Measurements from ENCODE around the gene WDR5.

Gene WDR5

DNA sequence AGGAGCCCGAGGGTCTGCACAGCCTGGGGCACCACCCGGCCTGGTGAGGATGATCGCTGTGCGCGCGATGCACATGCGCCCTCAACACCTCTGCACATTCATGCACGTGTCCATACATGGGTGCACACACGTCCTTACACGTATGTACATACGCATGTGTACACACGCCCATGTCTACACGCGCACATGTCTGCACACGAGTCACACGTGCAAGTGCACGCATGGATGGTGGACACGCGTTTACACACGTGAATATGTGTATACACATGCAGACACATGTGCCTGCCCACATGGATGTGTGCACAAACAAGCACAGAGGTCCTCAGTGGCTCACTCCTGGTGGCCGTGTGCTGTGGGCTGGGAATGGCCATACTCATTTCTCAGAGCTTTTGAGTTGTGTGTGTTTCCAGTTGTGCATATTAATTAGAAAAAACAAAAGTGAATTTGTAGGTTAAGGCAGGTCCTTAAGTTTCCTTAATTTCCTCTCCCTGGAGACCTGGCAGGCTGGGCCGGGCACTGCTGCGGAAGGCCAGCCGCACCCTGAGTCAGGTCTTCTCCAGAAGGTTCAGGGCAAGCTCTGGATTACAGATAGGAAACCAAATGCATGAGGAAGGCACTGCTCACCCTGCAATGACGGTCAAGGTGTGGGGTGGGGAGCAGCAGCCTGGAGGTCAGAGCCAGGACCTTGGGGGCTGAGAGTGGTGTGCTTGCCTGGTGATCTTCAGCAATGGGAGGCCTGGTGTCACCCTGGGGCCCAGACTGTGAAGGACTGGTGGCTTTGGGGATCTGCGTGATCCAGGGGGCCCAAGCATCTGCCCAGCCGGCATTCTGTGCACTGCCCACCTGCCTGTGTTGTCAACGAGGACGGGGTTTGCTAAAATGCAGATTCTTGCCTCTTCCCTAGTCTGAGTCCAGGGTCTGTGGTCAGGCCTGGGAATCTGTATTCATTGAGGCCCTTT is 29.8 kb downstream of the WDR5 start:
- no peak overlapping the region for H3K4me3 ChIP-seq (ENCODE audit: low read length)
- DNase-seq (ENCODE audit: low read depth) = peak; percentile 36
- TF ChIP-seq, protein P1, sequence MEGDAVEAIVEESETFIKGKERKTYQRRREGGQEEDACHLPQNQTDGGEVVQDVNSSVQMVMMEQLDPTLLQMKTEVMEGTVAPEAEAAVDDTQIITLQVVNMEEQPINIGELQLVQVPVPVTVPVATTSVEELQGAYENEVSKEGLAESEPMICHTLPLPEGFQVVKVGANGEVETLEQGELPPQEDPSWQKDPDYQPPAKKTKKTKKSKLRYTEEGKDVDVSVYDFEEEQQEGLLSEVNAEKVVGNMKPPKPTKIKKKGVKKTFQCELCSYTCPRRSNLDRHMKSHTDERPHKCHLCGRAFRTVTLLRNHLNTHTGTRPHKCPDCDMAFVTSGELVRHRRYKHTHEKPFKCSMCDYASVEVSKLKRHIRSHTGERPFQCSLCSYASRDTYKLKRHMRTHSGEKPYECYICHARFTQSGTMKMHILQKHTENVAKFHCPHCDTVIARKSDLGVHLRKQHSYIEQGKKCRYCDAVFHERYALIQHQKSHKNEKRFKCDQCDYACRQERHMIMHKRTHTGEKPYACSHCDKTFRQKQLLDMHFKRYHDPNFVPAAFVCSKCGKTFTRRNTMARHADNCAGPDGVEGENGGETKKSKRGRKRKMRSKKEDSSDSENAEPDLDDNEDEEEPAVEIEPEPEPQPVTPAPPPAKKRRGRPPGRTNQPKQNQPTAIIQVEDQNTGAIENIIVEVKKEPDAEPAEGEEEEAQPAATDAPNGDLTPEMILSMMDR (conservative IDR thresholded peaks at IDR 0.05; ENCODE audit: low read length) = no peak

DNA sequence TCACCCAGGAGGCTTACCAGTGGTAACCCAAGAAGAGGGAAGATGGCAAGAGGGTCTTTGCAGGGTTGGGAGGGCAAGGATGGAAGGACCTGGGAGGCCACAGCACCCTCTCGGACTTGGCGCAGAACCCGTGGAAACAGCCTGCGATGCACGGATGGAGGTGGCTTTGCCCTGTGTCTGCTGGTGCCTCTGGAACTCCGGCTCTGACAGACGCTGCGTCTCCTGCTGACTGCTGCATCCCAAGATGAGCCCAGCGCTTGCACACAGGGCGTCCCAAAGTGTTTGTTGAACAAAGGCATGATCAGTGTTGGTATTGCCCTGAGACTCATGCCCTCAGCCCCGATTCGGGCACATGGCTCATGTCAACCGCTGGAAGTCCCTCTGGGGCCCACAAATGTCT is 30.5 kb downstream of the WDR5 start:
- TF ChIP-seq, protein P1 (conservative IDR thresholded peaks at IDR 0.05; ENCODE audit: low read length) = no peak
- no peak for DNase-seq (ENCODE audit: low read depth)
- no peak overlapping the region for H3K4me3 ChIP-seq (ENCODE audit: low read length)

DNA sequence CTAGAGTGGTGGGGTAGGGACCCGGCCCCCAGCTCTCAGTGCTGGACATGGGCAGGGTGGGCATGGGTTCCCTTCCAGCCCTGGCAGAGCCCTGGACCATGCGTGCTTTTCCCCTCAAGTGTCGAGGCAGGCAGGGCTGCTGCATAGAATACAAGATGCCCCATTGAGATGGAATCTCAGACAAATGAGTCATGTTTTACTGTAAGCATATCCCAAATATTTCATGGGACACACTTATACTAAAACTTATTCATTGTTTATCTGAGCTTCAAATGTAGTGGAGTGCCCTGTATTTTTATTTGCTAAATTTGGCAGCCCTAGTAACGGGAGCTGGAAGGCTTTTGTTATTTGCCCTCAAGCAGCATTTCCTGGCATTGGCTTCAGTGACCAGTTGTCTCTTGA is 31.6 kb downstream of the WDR5 start:
- H3K4me3 ChIP-seq (ENCODE audit: low read length) = no peak overlapping the region
- peak; percentile 61 for DNase-seq (ENCODE audit: low read depth)
- TF ChIP-seq, protein P1 (conservative IDR thresholded peaks at IDR 0.05; ENCODE audit: low read length) = no peak

DNA sequence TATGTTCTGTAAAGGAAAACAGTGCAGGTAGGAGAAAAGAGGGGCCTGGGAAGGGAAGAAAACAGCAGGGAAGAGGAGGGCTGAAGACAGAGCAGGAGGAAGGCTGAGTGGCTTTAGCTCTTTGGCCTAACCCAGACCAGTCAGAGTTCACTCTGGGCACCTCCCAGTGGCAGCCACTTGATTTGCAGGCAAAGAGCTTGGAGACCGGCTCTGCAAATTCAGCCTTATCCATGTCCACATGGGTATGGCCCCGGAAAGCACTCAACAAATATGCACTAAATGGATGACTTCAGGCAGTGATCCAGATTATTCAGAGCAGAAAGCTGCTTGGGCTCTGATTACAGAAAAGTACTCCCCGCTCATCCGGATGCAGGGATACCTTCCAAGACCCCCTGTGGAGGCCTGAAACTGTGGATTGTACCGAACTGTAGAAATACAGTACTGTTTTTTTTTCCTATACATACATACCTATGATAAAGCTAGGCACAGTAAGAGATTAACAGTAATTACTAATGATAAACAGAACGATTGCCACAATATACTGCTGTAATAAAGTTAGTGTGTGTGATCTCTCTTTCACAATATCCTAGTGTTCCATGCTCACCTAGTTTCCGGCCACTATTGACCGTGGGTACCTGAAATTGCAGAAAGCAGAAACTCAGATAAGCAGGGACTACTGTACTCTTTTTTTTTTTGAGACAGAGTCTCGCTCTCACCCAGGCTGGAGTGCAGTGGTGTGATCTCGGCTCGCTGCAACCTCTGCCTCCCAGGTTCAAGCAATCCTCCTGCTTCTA is 33.1 kb downstream of the WDR5 start:
- TF ChIP-seq, protein P1 (conservative IDR thresholded peaks at IDR 0.05; ENCODE audit: low read length) = peak; percentile 27
- no peak overlapping the region for H3K4me3 ChIP-seq (ENCODE audit: low read length)
- DNase-seq (ENCODE audit: low read depth) = no peak

DNA sequence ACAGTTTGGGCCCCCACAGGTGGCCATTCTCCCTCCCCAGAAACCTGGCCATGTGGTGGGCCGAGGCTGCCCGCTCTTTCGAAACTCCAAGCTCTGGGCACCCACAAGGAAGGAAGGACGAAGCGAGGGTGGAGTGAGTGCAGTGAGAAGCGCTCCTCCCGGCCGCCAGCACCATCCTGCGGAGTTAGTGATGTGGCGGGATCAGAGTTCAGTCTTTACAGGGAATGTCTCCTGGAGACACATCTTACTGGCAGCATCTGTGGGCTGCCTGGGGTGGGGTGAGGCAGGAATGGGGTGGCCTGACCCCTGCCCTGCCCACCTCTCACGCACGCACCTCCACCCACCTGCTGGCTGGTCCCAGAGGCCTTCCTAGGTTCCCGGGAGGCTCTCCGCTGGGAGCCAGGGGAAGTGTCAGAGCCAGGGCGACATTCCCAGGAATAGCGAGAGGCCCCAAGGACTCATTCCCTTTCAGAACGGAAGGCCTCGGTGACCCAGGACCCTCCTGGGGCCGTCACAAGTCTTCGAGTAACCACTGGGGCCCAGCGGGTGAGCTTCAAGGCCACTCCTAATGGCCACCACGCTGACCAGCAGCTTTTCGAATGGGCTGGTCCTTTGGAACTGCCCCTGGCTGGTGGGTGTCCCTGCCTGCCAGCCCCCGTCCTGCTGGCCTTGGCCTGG is 34.0 kb downstream of the WDR5 start:
- DNase-seq (ENCODE audit: low read depth) = no peak
- no peak overlapping the region for H3K4me3 ChIP-seq (ENCODE audit: low read length)
- TF ChIP-seq, protein P1 (conservative IDR thresholded peaks at IDR 0.05; ENCODE audit: low read length) = no peak

DNA sequence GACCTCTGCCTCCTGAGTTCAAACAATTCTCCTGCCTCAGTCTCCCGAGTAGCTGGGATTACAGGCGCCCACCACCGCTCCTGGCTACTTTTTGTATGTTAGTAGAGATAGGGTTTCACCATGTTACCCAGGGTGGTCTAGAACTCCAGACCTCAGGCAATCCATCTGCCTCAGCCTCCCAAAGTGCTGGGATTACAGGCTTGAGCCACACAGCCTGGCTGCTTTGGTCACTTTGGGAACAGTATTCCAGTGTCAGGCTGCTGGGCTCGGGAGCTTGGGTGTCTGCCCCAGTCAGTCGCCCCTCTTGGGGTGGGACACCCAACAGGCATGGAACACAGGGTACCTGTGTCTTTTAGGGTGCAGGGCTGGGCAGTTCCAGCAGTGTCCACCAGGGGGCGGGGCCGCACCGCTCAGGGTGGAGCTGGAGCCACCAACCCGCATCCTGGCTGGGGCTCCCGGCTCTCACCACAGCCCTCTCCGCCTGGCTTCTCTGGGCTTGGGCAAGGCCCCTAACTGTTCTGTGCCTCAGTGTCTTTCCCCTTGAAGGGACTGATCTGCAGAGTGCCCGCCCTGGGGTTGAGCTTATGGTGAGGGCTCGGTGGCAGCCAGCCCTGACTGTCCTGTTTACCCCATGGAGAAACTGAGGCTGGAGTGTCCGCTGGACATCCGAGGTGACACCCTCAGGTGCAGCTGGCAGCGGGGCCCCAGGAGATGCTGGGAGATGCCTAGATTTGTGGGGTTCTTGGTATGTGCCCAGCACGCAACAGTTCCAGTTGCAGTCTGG is 34.8 kb downstream of the WDR5 start:
- no peak for DNase-seq (ENCODE audit: low read depth)
- no peak overlapping the region for H3K4me3 ChIP-seq (ENCODE audit: low read length)
- TF ChIP-seq, protein P1 (conservative IDR thresholded peaks at IDR 0.05; ENCODE audit: low read length) = no peak
